GM12874 (cell line): ENCODE results near the gene TNFSF8.

Source experiments
- CTCF ChIP-seq: IDR thresholded peaks from 2 replicates; pipeline ENCODE4 v1.5.1; 2011; ENCODE audit warnings: low read depth, mild to moderate bottlenecking, control low read depth, low read length, moderate library complexity; ENCODE audit not compliant: insufficient read depth

The TNFSF8 gene

GRCh38 chr9:114855488-114855887 is 74.9 kb downstream of the TNFSF8 start:
- TF ChIP-seq CTCF: no peak

GRCh38 chr9:114854736-114855355 is 75.5 kb downstream of the TNFSF8 start:
- no peak for TF ChIP-seq CTCF

- no peak for TF ChIP-seq CTCF
Measured at GRCh38 chr9:114853071-114853855, 77.1 kb downstream of the TNFSF8 start.

GRCh38 chr9:114852050-114852594 is 78.3 kb downstream of the TNFSF8 start:
- no peak for TF ChIP-seq CTCF

GRCh38 chr9:114851306-114851705 is 79.1 kb downstream of the TNFSF8 start:
- no peak for TF ChIP-seq CTCF
